GM21786 (cell line): ENCODE measurements around the gene HIBCH.

ENCODE experiments used
- ATAC-seq: cut with Tn5 transposase; IDR thresholded peaks from one replicate; pipeline ENCODE4 v1.9.1; 2021; ENCODE audit not compliant: unreplicated experiment

Gene HIBCH

DNA sequence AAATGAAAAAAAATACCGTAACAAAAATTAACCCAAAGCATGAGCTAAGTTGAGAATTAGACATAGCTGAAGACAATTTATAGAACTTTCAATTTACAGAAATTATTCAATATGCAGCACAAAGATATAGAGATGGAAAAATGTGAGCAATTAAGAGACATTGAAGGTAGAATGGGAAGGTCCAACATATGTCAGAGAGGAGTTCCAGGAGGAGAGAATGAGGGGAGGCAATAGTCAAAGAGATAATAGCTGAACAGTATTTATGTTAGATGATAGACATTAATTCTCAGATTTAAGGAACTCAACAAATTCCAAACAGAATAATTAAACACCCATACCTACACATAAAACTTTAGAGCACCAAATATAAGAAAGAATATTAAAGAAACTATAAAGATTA lies 154.1 kb downstream of the HIBCH start:
- ATAC-seq: no peak

DNA sequence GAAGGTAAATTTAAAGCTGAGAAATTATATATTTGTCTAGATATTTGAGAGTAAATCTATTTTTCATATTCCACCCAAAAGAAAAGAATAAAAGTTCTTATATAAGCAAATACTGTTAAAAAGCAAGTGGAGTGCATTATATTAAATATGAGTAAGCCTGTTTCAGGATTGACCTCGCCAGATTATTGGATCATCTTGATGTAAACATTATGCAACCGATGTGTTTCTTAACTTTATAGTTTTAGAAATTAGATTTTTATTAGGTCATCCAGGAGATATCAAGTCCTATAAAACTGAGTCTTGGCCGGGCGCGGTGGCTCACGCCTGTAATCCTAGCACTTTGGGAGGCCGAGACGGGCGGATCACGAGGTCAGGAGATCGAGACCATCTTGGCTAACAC lies 156.8 kb downstream of the HIBCH start:
- ATAC-seq: no peak

- no peak for ATAC-seq
These were observed 160.2 kb downstream of the HIBCH start for GRCh38 chr2:190159453-190159852.

DNA sequence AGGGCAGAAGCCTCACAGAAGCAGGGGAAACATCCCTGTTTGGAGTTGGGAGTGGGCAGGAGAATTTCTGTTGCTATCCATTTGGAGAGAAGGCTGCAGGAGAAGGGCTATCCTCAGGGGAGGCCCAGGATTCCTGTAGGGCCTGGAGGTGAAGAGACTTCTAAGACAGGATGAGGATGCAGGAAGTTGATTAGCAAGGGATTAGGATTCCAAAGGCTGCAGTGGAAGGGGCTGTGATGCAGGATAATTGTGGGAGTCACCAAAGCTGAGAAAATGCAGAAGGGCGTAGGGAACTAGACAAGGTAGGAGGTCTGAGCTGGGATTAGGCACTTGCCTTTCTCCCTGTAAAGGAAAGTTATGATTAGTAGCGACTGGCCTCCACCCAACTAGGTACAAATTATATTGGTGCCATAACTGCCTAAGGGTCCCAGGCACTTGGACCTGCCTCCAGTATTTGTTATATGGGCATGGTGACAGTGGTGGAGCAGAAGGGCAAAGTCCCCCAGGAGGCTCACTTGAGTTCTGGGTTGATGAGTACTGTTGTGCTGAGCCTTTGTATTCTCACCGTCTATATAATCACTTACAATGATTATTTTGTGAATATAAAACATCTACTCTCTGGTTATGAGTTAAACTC lies 160.7 kb downstream of the HIBCH start:
- no peak for ATAC-seq

- peak; percentile 51 for ATAC-seq
These were observed 161.8 kb downstream of the HIBCH start for GRCh38 chr2:190157613-190158528.

GRCh38 chr2:190156530-190157212 lies 163.0 kb downstream of the HIBCH start:
- ATAC-seq: no peak
